ENCODE results near the gene EML6. TPM values are rescaled to one million over a fixed set of nuclear protein-coding genes. Genes with fewer than 3 reads are reported as not detected.
A peak's percentile ranks its signal among the peaks of the same experiment; 100 is the strongest.

The EML6 gene
- total and polyA plus RNA-seq, 7 donors = 0.38 to 9.3 (median 2.5) TPM

GRCh38 chr2:54940723-54941122 is 217.3 kb downstream of the EML6 start:
- TF ChIP-seq CTCF (IDR thresholded peaks at IDR 0.05) = no peak
- 57 to 71% (median 59%) methylated on average over 3 of the region's 3 CpGs for WGBS, 3 donors
- intact Hi-C loops (cut with DNase I) = no loop called here
- ATAC-seq = no peak
- Histone ChIP-seq H3K4me3 (no peak overlapping the region), H3K27me3 (ENCODE audit: insufficient read depth in 3 of 3, low read length in 2 of 3) (no peaks in the 10 kb centered on the region), H3K27ac (no peak overlapping the region), H3K9me3 (peaks cover 16% of the 10 kb centered on the region), H3K36me3 (ENCODE audit: insufficient read depth in 1 of 2, low read depth in 1 of 2) (no peaks in the 10 kb centered on the region), H3K4me1 (peaks cover 4% of the 10 kb centered on the region)
- DNase-seq = no peak

- Histone ChIP-seq H3K4me1 (peaks cover 11% of the 10 kb centered on the region), H3K27me3 (ENCODE audit: insufficient read depth in 3 of 3, low read length in 2 of 3) (no peaks in the 10 kb centered on the region), H3K4me3 (no peak overlapping the region), H3K27ac (no peak overlapping the region), H3K36me3 (ENCODE audit: insufficient read depth in 1 of 2, low read depth in 1 of 2) (no peaks in the 10 kb centered on the region), H3K9me3 (peaks cover 16% of the 10 kb centered on the region)
- intact Hi-C loops (cut with DNase I) = no loop called here
- 88 to 91% (median 91%) methylated on average over 15 of the region's 15 CpGs for WGBS, 3 donors
- TF ChIP-seq CTCF (IDR thresholded peaks at IDR 0.05) = no peak
- DNase-seq (no peak), ATAC-seq (no peak)
Measured at GRCh38 chr2:54941248-54941984, 218.0 kb downstream of the EML6 start.

DNA sequence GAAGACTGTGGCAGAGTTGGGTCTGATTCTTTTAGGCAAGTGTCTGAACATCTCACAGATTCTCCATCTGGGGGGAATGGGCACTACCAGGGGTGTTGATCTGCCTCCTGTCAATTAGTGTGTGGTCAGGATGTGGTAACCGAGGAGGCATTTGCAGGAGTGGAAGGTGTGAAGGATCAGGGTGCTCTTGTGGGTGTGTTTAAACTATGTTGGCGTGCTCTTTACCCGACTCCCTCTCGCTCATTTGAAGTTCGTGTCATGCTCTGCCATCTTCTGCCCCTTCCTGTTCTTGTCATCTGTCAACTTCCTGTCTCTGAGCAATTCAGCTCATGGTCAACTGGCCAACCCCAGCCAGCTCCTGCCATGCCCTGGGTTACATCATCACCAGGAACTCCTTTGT is 218.9 kb downstream of the EML6 start:
- no peak overlapping the region for H3K27ac ChIP-seq
- TF ChIP-seq CTCF (IDR thresholded peaks at IDR 0.05) = no peak
- no peaks in the 10 kb centered on the region for H3K36me3 ChIP-seq (ENCODE audit: insufficient read depth in 1 of 2, low read depth in 1 of 2)
- 81 to 93% (median 88%) methylated on average over 5 of the region's 5 CpGs for WGBS, 3 donors
- intact Hi-C loops (cut with DNase I) = no loop called here
- peaks cover 19% of the 10 kb centered on the region for H3K4me1 ChIP-seq
- DNase-seq (no peak), ATAC-seq (no peak)
- peaks cover 14% of the 10 kb centered on the region for H3K9me3 ChIP-seq
- H3K4me3 ChIP-seq = no peak overlapping the region
- H3K27me3 ChIP-seq (ENCODE audit: insufficient read depth in 3 of 3, low read length in 2 of 3) = no peaks in the 10 kb centered on the region

- H3K4me3 ChIP-seq = no peak overlapping the region
- H3K4me1 ChIP-seq = peaks cover 23% of the 10 kb centered on the region
- DNase-seq (no peak), ATAC-seq (no peak)
- peak overlapping the region; percentile 93 for H3K27ac ChIP-seq
- intact Hi-C loops (cut with DNase I) = no loop called here
- no peaks in the 10 kb centered on the region for H3K36me3 ChIP-seq (ENCODE audit: insufficient read depth in 1 of 2, low read depth in 1 of 2)
- TF ChIP-seq CTCF (IDR thresholded peaks at IDR 0.05) = no peak
- no peaks in the 10 kb centered on the region for H3K27me3 ChIP-seq (ENCODE audit: insufficient read depth in 3 of 3, low read length in 2 of 3)
- WGBS, 3 donors = 82 to 94% (median 86%) methylated on average over 1 of the region's 1 CpG
- H3K9me3 ChIP-seq = no peaks in the 10 kb centered on the region
Measured at GRCh38 chr2:54944724-54945326, 221.4 kb downstream of the EML6 start.

Data from psoas muscle (tissue), 8 donors.